HEK293 (cell line): ENCODE results near the gene ASTN2.

ENCODE experiments used
- CTCF ChIA-PET: fragments of 350-600 bp; formaldehyde crosslinking; extraction: SDS; loops from one replicate; lab custom pipeline; 2021; ENCODE audit warnings: antibody characterized with exemption; lab: Yijun Ruan, JAX
- POLR2A ChIA-PET: fragments of 300-600 bp; formaldehyde crosslinking; extraction: SDS; loops from one replicate; lab custom pipeline; 2020; ENCODE audit warnings: antibody characterized with exemption, inconsistent platforms; lab: Yijun Ruan, JAX
- H3K27ac ChIP-seq: fragments of 200-500 bp; sonication (Bioruptor generic); 2 replicates; pipeline ENCODE4 v1.5.1; 2014; ENCODE audit warnings: low read depth, low read length, control low read depth, inconsistent platforms; ENCODE audit errors: extremely low read depth
- H3K36me3 ChIP-seq, 2 experiments: fragments of 200-500 bp in 1 of 2; sonication (Bioruptor generic) in 1 of 2; 1 replicate in 1 of 2; 2 replicates in 1 of 2; pipeline ENCODE4 v1.5.1; 2014 to 2017; ENCODE audit warnings: inconsistent platforms in 2 of 2, low read length in 2 of 2; ENCODE audit not compliant: control insufficient read depth in 2 of 2, insufficient read depth in 1 of 2
- H3K4me1 ChIP-seq: fragments of 200-500 bp; sonication (Bioruptor generic); 2 replicates; pipeline ENCODE4 v1.5.1; 2014; ENCODE audit warnings: mild to moderate bottlenecking, low read length, inconsistent platforms; ENCODE audit not compliant: control insufficient read depth, insufficient read depth
- H3K4me3 ChIP-seq: 2 replicates; pipeline ENCODE4 v1.5.1; 2011; ENCODE audit warnings: low read depth, mild to moderate bottlenecking, control low read depth, low read length, moderate library complexity
- H3K9me3 ChIP-seq: fragments of 200-500 bp; sonication (Bioruptor generic); 2 replicates; pipeline ENCODE4 v1.5.1; 2014; ENCODE audit warnings: low read depth, low read length, inconsistent platforms; ENCODE audit not compliant: control insufficient read depth, insufficient read depth
- ATF2 ChIP-seq: fragments of 450-650 bp; formaldehyde crosslinking; IDR thresholded peaks from 2 replicates; pipeline ENCODE4 v1.5.1; 2016; ENCODE audit warnings: missing biosample characterization, missing genetic modification characterization, low read depth
- BCL11B ChIP-seq: fragments of 450-650 bp; formaldehyde crosslinking; IDR thresholded peaks from 2 replicates; pipeline ENCODE4 v1.5.1; 2016; ENCODE audit warnings: low read depth, missing biosample characterization, missing genetic modification characterization
- BCL6B ChIP-seq: fragments of 450-650 bp; formaldehyde crosslinking; IDR thresholded peaks from 2 replicates; pipeline ENCODE4 v1.5.1; 2017; ENCODE audit warnings: missing biosample characterization, missing genetic modification characterization
- ELK4 ChIP-seq: IDR thresholded peaks from 2 replicates; pipeline ENCODE4 v1.6.1; 2011; ENCODE audit warnings: mild to moderate bottlenecking, low read depth, low read length, borderline replicate concordance
- GFI1B ChIP-seq: fragments of 450-650 bp; formaldehyde crosslinking; IDR thresholded peaks from 2 replicates; pipeline ENCODE4 v1.5.1; 2016; ENCODE audit warnings: missing biosample characterization, missing genetic modification characterization
- GLI2 ChIP-seq: fragments of 450-650 bp; formaldehyde crosslinking; IDR thresholded peaks from 2 replicates; pipeline ENCODE4; 2017; ENCODE audit warnings: missing biosample characterization, missing genetic modification characterization, low read depth, borderline replicate concordance
- INSM2 ChIP-seq: fragments of 450-650 bp; formaldehyde crosslinking; IDR thresholded peaks from 2 replicates; pipeline ENCODE4 v1.5.1; 2016; ENCODE audit warnings: missing biosample characterization, missing genetic modification characterization
- PRDM1 ChIP-seq: fragments of 450-650 bp; formaldehyde crosslinking; IDR thresholded peaks from 2 replicates; pipeline ENCODE4; 2016; ENCODE audit warnings: missing biosample characterization, missing genetic modification characterization
- WT1 ChIP-seq: fragments of 450-650 bp; formaldehyde crosslinking; IDR thresholded peaks from 2 replicates; pipeline ENCODE4 v1.5.1; 2016; ENCODE audit warnings: missing biosample characterization, missing genetic modification characterization
- ZBTB1 ChIP-seq: fragments of 450-650 bp; formaldehyde crosslinking; IDR thresholded peaks from 2 replicates; pipeline ENCODE4 v1.5.1; 2016; ENCODE audit warnings: missing biosample characterization, missing genetic modification characterization
- ZBTB21 ChIP-seq: fragments of 450-650 bp; formaldehyde crosslinking; IDR thresholded peaks from 2 replicates; pipeline ENCODE4 v1.5.1; 2017; ENCODE audit warnings: missing biosample characterization, missing genetic modification characterization
- ZBTB48 ChIP-seq: fragments of 450-650 bp; formaldehyde crosslinking; IDR thresholded peaks from 2 replicates; pipeline ENCODE4 v1.5.1; 2016; ENCODE audit warnings: missing biosample characterization, missing genetic modification characterization
- ZBTB8A ChIP-seq: fragments of 450-650 bp; formaldehyde crosslinking; IDR thresholded peaks from 2 replicates; pipeline ENCODE4 v1.5.1; 2016; ENCODE audit warnings: missing biosample characterization, missing genetic modification characterization
- ZNF274 ChIP-seq, 2 experiments: fragments of 200-500 bp in 1 of 2; fragments of 450-650 bp in 1 of 2; sonication (Bioruptor generic) in 1 of 2; formaldehyde crosslinking in 1 of 2; IDR thresholded peaks; 2 replicates each; pipeline versions ENCODE4 v1.5.1 to v1.6.1; 2014 to 2016; ENCODE audit warnings: borderline replicate concordance in 1 of 2, inconsistent platforms in 1 of 2, low read length in 1 of 2, missing biosample characterization in 1 of 2, missing genetic modification characterization in 1 of 2
- ZNF311 ChIP-seq: fragments of 450-650 bp; formaldehyde crosslinking; IDR thresholded peaks from 2 replicates; pipeline ENCODE4 v1.5.1; 2017; ENCODE audit warnings: missing biosample characterization, missing genetic modification characterization, borderline replicate concordance
- ZNF324 ChIP-seq: fragments of 450-650 bp; formaldehyde crosslinking; IDR thresholded peaks from 2 replicates; pipeline ENCODE4 v1.5.1; 2016; ENCODE audit warnings: missing biosample characterization, missing genetic modification characterization
- ZNF623 ChIP-seq: fragments of 450-650 bp; formaldehyde crosslinking; IDR thresholded peaks from 2 replicates; pipeline ENCODE4 v1.5.1; 2016; ENCODE audit warnings: missing biosample characterization, missing genetic modification characterization
- ZNF843 ChIP-seq: fragments of 450-650 bp; formaldehyde crosslinking; IDR thresholded peaks from 2 replicates; pipeline ENCODE4 v1.5.1; 2016; ENCODE audit warnings: missing biosample characterization, missing genetic modification characterization
- ZSCAN23 ChIP-seq: fragments of 450-650 bp; formaldehyde crosslinking; IDR thresholded peaks from 2 replicates; pipeline ENCODE4 v1.5.1; 2016; ENCODE audit warnings: missing biosample characterization, missing genetic modification characterization
- ZSCAN30 ChIP-seq: fragments of 450-650 bp; IDR thresholded peaks from 2 replicates; pipeline ENCODE4 v1.5.1; 2018; ENCODE audit warnings: missing biosample characterization, mild to moderate bottlenecking, missing genetic modification characterization, moderate library complexity

Gene ASTN2

GRCh38 chr9:116422119-116422979 is 992.5 kb downstream of the ASTN2 start:
- TF ChIP-seq ZNF843 (no peak), INSM2 (tag by site-specific recombination) (no peak), ZNF324 (tag by site-specific recombination) (no peak), ZBTB1 (no peak), ZNF311 (no peak), GFI1B (tag by site-specific recombination) (no peak), ZSCAN30 (tag by site-specific recombination) (no peak), WT1 (tag by site-specific recombination) (no peak), ZNF623 (tag by site-specific recombination) (no peak), ELK4 (no peak), ZNF274 (IDR thresholded peaks at IDR 0.05; ENCODE audit: low read length) (no peak), ZNF274 (tag by site-specific recombination; IDR thresholded peaks at IDR 0.05; ENCODE audit: borderline replicate concordance) (no peak), ZBTB48 (tag by site-specific recombination) (no peak), GLI2 (tag by site-specific recombination) (no peak), BCL6B (tag by site-specific recombination) (no peak), ZSCAN23 (tag by site-specific recombination) (no peak), ZBTB21 (tag by site-specific recombination) (no peak), ZBTB8A (tag by site-specific recombination) (no peak), PRDM1 (tag by site-specific recombination) (no peak), ATF2 (no peak), BCL11B (tag by site-specific recombination) (no peak)
- H3K4me3 ChIP-seq, result no peak overlapping the region
- ChIA-PET POLR2A (no interaction called here), CTCF (interaction anchor here (0.9 to 1.2 kb wide), 2 partner anchors 239 to 273 kb away, joined by 3 read pairs; no protein-coding TSS in a partner anchor)
- H3K27ac ChIP-seq, result no peak overlapping the region
- no peaks in the 10 kb centered on the region for H3K9me3 ChIP-seq
- no peaks in the 10 kb centered on the region for H3K4me1 ChIP-seq
- H3K36me3 ChIP-seq, result peaks cover 0 to 3% of the 10 kb centered on the region in 2 experiments; a peak in 1 of 3 replicates
